Liver (tissue), 9 donors: ENCODE results near the gene KDM1B. TPM values are rescaled to one million over a fixed set of nuclear protein-coding genes. Genes with fewer than 3 reads are reported as not detected.

Source experiments
- DNase-seq: peaks from one replicate; pipeline ENCODE4 v3.0.0-alpha.2; 2017; ENCODE audit warnings: low spot score
- H3K27ac ChIP-seq, 2 donors: one replicate each; pipeline ENCODE4 v1.7.0; 2013; ENCODE audit warnings: inconsistent platforms in 2 of 2, low read length in 2 of 2, control low read depth in 1 of 2, low read depth in 1 of 2, mild to moderate bottlenecking in 1 of 2
- H3K27me3 ChIP-seq, 4 donors: one replicate each; pipeline versions ENCODE4 v1.6.1 to v1.7.0; 2013; ENCODE audit warnings: low read length in 3 of 4, inconsistent platforms in 1 of 4, mild to moderate bottlenecking in 1 of 4, moderate library complexity in 1 of 4; ENCODE audit not compliant: control insufficient read depth in 4 of 4, insufficient read depth in 4 of 4
- H3K36me3 ChIP-seq, 4 donors: one replicate each; pipeline versions ENCODE4 v1.6.1 to v1.7.0; 2013; ENCODE audit warnings: low read length in 3 of 4, mild to moderate bottlenecking in 3 of 4, low read depth in 1 of 4, moderate library complexity in 1 of 4; ENCODE audit not compliant: control insufficient read depth in 4 of 4, insufficient read depth in 3 of 4
- H3K4me1 ChIP-seq, 4 donors: one replicate each; pipeline versions ENCODE4 v1.6.1 to v1.7.0; 2013; ENCODE audit warnings: low read length in 3 of 4, mild to moderate bottlenecking in 3 of 4, moderate library complexity in 1 of 4; ENCODE audit not compliant: control insufficient read depth in 4 of 4, insufficient read depth in 4 of 4
- H3K4me3 ChIP-seq, 3 donors: one replicate each; pipeline versions ENCODE4 v1.6.1 to v1.7.0; 2013; ENCODE audit warnings: low read length in 3 of 3, control low read depth in 1 of 3, low read depth in 1 of 3, mild to moderate bottlenecking in 1 of 3
- H3K9ac ChIP-seq, 2 donors: one replicate each; pipeline ENCODE4 v1.7.0; 2013; ENCODE audit warnings: low read length in 2 of 2, mild to moderate bottlenecking in 2 of 2, moderate library complexity in 2 of 2, control low read depth in 1 of 2, low read depth in 1 of 2
- H3K9me3 ChIP-seq, 4 donors: one replicate each; pipeline versions ENCODE4 v1.6.1 to v1.7.0; 2013; ENCODE audit warnings: low read length in 3 of 4; ENCODE audit not compliant: control insufficient read depth in 4 of 4
- EGR1 ChIP-seq, 2 donors: IDR thresholded peaks; 2 replicates each; pipeline ENCODE4 v1.6.1; 2016 to 2018; ENCODE audit warnings: antibody characterized with exemption in 2 of 2, low read depth in 2 of 2
- FOXA1 ChIP-seq: IDR thresholded peaks from 2 replicates; pipeline ENCODE4 v1.6.1; 2016; ENCODE audit warnings: antibody characterized with exemption
- FOXA2 ChIP-seq: IDR thresholded peaks from 2 replicates; pipeline ENCODE4 v1.6.1; 2016; ENCODE audit warnings: antibody characterized with exemption
- GABPA ChIP-seq, 2 donors: IDR thresholded peaks in 1 of 2; conservative IDR thresholded peaks in 1 of 2; 2 replicates each; pipeline ENCODE4 v1.6.1; 2016; ENCODE audit warnings: antibody characterized with exemption in 2 of 2, mild to moderate bottlenecking in 1 of 2, moderate library complexity in 1 of 2
- HNF4A ChIP-seq, 2 donors: conservative IDR thresholded peaks; 2 replicates each; pipeline ENCODE4 v1.6.1; 2016; ENCODE audit warnings: antibody characterized with exemption in 2 of 2, mild to moderate bottlenecking in 2 of 2
- HNF4G ChIP-seq: IDR thresholded peaks from 2 replicates; pipeline ENCODE4 v1.6.1; 2016; ENCODE audit warnings: antibody characterized with exemption
- JUND ChIP-seq, 2 donors: IDR thresholded peaks; 2 replicates each; pipeline ENCODE4 v1.6.1; 2016; ENCODE audit warnings: antibody characterized with exemption in 2 of 2
- NR2F2 ChIP-seq: IDR thresholded peaks from 2 replicates; pipeline ENCODE4 v1.6.1; 2016; ENCODE audit warnings: antibody characterized with exemption
- RAD21 ChIP-seq, 2 donors: IDR thresholded peaks; 2 replicates each; pipeline ENCODE4 v1.6.1; 2016; ENCODE audit warnings: antibody characterized with exemption in 2 of 2, mild to moderate bottlenecking in 2 of 2
- RXRA ChIP-seq, 2 donors: IDR thresholded peaks; 2 replicates each; pipeline ENCODE4 v1.6.1; 2017 to 2018; ENCODE audit warnings: antibody characterized with exemption in 2 of 2, mild to moderate bottlenecking in 1 of 2
- SP1 ChIP-seq: IDR thresholded peaks from 2 replicates; pipeline ENCODE4 v1.6.1; 2018; ENCODE audit warnings: antibody characterized with exemption, mild to moderate bottlenecking
- TAF1 ChIP-seq: conservative IDR thresholded peaks from 2 replicates; pipeline ENCODE4 v1.6.1; 2016; ENCODE audit warnings: antibody characterized with exemption, mild to moderate bottlenecking
- YY1 ChIP-seq: IDR thresholded peaks from 2 replicates; pipeline ENCODE4 v1.6.1; 2016; ENCODE audit warnings: antibody characterized with exemption, mild to moderate bottlenecking
- WGBS: extraction: QIAGEN DNeasy Blood & Tissue Kit; methylation state at CpG from one replicate; pipeline ENCODE4 v1.1.7; 2013; 5-methylcytosine and 5-hydroxymethylcytosine counted together
- polyA plus RNA-seq, 2 donors: library from polyadenylated mRNA; stranded (reverse) in 1 of 2; unstranded in 1 of 2; fragments of 200-250 nt in 1 of 2; fragments of >200 nt in 1 of 2; fragmentation: Nextera tagmentation in 1 of 2; extraction: Ambion mirVana in 1 of 2; gene quantifications; one replicate each; pipeline versions ENCODE4 v1.2.1 to v1.2.3, GENCODE V29; 2013 to 2015
- total RNA-seq, 2 donors: library from RNA; depleted of rRNA; stranded (reverse); fragments of >200 nt; gene quantifications; one replicate each; pipeline ENCODE4 v1.2.3, GENCODE V29; 2014
- TF ChIP-seq, protein P1 (sequence below): IDR thresholded peaks from 2 replicates; pipeline ENCODE4 v1.6.1; 2016; ENCODE audit warnings: antibody characterized with exemption
- TF ChIP-seq, protein P2 (sequence below): IDR thresholded peaks from 2 replicates; pipeline ENCODE4 v1.6.1; 2016; ENCODE audit warnings: antibody characterized with exemption, mild to moderate bottlenecking
- TF ChIP-seq, protein P3 (sequence below): IDR thresholded peaks from 2 replicates; pipeline ENCODE4 v1.6.1; 2016; ENCODE audit warnings: antibody characterized with exemption
- TF ChIP-seq, protein P4 (sequence below): fragments of 150-350 bp; IDR thresholded peaks from 2 replicates; pipeline ENCODE4 v1.5.1; 2017; ENCODE audit warnings: improper control_type of control experiment, low read depth, low read length; ENCODE audit not compliant: missing input control
- TF ChIP-seq, protein P5 (sequence below): IDR thresholded peaks from 2 replicates; pipeline ENCODE4 v1.6.1; 2016; ENCODE audit warnings: antibody characterized with exemption
- donor health status: healthy.
- donor health status: healthy.
- donor health status: healthy.
- donor health status: healthy.
- donor health status: healthy.

KDM1B gene
- total and polyA plus RNA-seq, 4 donors = 1.6 to 10.2 (median 6.7) TPM

DNA sequence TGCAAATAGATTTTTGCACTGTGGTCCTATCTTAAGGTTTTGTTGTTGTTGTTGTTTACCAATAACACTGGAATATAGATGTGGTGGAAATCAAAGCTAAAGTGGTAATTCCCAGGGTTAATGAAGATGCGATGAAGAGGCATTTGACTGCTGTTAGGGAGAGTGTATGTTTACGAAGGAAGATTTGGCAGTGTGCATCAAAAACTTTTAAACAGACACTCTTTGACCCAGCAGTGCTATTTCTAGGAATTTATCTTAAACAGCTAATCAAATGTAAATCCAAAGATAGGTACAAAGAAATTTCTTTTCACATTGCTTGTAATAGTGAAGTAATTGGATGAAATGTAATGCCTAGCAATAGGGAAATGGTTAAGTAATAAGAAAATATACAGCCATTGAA, 34.0 kb downstream of the KDM1B start:
- Histone ChIP-seq H3K4me3 (no peak overlapping the region), H3K9ac (no peak overlapping the region), H3K27me3 (no peaks in the 10 kb centered on the region), H3K27ac (no peak overlapping the region), H3K4me1 (peaks cover 0 to 5% (median 0%) of the 10 kb centered on the region in 4 donors), H3K36me3 (peaks cover 0 to 10% (median 7%) of the 10 kb centered on the region in 4 donors), H3K9me3 (no peaks in the 10 kb centered on the region)
- whole genome bisulfite sequencing = 91% methylated on average over 2 of the region's 2 CpGs
- no peak for DNase-seq
- TF ChIP-seq RAD21 (IDR thresholded peaks at IDR 0.05) (no peak), JUND (IDR thresholded peaks at IDR 0.05) (no peak), EGR1 (IDR thresholded peaks at IDR 0.05; ENCODE audit: low read depth in 2 of 2) (no peak), HNF4A (conservative IDR thresholded peaks at IDR 0.05) (no peak), RXRA (IDR thresholded peaks at IDR 0.05) (no peak), SP1 (no peak), YY1 (no peak), HNF4G (no peak), FOXA1 (no peak), GABPA (IDR thresholded peaks at IDR 0.05 in 1 of 2, conservative IDR thresholded peaks at IDR 0.05 in 1 of 2) (no peak), TAF1 (no peak), FOXA2 (no peak), NR2F2 (no peak)
- TF ChIP-seq, protein P1, sequence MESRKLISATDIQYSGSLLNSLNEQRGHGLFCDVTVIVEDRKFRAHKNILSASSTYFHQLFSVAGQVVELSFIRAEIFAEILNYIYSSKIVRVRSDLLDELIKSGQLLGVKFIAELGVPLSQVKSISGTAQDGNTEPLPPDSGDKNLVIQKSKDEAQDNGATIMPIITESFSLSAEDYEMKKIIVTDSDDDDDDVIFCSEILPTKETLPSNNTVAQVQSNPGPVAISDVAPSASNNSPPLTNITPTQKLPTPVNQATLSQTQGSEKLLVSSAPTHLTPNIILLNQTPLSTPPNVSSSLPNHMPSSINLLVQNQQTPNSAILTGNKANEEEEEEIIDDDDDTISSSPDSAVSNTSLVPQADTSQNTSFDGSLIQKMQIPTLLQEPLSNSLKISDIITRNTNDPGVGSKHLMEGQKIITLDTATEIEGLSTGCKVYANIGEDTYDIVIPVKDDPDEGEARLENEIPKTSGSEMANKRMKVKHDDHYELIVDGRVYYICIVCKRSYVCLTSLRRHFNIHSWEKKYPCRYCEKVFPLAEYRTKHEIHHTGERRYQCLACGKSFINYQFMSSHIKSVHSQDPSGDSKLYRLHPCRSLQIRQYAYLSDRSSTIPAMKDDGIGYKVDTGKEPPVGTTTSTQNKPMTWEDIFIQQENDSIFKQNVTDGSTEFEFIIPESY = no peak
- TF ChIP-seq, protein P2, sequence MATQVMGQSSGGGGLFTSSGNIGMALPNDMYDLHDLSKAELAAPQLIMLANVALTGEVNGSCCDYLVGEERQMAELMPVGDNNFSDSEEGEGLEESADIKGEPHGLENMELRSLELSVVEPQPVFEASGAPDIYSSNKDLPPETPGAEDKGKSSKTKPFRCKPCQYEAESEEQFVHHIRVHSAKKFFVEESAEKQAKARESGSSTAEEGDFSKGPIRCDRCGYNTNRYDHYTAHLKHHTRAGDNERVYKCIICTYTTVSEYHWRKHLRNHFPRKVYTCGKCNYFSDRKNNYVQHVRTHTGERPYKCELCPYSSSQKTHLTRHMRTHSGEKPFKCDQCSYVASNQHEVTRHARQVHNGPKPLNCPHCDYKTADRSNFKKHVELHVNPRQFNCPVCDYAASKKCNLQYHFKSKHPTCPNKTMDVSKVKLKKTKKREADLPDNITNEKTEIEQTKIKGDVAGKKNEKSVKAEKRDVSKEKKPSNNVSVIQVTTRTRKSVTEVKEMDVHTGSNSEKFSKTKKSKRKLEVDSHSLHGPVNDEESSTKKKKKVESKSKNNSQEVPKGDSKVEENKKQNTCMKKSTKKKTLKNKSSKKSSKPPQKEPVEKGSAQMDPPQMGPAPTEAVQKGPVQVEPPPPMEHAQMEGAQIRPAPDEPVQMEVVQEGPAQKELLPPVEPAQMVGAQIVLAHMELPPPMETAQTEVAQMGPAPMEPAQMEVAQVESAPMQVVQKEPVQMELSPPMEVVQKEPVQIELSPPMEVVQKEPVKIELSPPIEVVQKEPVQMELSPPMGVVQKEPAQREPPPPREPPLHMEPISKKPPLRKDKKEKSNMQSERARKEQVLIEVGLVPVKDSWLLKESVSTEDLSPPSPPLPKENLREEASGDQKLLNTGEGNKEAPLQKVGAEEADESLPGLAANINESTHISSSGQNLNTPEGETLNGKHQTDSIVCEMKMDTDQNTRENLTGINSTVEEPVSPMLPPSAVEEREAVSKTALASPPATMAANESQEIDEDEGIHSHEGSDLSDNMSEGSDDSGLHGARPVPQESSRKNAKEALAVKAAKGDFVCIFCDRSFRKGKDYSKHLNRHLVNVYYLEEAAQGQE = no peak
- TF ChIP-seq, protein P3, sequence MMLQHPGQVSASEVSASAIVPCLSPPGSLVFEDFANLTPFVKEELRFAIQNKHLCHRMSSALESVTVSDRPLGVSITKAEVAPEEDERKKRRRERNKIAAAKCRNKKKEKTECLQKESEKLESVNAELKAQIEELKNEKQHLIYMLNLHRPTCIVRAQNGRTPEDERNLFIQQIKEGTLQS = no peak
- TF ChIP-seq, protein P4, sequence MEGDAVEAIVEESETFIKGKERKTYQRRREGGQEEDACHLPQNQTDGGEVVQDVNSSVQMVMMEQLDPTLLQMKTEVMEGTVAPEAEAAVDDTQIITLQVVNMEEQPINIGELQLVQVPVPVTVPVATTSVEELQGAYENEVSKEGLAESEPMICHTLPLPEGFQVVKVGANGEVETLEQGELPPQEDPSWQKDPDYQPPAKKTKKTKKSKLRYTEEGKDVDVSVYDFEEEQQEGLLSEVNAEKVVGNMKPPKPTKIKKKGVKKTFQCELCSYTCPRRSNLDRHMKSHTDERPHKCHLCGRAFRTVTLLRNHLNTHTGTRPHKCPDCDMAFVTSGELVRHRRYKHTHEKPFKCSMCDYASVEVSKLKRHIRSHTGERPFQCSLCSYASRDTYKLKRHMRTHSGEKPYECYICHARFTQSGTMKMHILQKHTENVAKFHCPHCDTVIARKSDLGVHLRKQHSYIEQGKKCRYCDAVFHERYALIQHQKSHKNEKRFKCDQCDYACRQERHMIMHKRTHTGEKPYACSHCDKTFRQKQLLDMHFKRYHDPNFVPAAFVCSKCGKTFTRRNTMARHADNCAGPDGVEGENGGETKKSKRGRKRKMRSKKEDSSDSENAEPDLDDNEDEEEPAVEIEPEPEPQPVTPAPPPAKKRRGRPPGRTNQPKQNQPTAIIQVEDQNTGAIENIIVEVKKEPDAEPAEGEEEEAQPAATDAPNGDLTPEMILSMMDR = no peak
- TF ChIP-seq, protein P5, sequence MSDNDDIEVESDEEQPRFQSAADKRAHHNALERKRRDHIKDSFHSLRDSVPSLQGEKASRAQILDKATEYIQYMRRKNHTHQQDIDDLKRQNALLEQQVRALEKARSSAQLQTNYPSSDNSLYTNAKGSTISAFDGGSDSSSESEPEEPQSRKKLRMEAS = no peak
